ENCODE data around the gene NCKAP1. TPM values are rescaled to one million over a fixed set of nuclear protein-coding genes. Genes with fewer than 3 reads are reported as not detected.

Gene NCKAP1
- total RNA-seq, 4 donors from 2014 or later: 33.8 to 96.5 (median 77.4) TPM

DNA sequence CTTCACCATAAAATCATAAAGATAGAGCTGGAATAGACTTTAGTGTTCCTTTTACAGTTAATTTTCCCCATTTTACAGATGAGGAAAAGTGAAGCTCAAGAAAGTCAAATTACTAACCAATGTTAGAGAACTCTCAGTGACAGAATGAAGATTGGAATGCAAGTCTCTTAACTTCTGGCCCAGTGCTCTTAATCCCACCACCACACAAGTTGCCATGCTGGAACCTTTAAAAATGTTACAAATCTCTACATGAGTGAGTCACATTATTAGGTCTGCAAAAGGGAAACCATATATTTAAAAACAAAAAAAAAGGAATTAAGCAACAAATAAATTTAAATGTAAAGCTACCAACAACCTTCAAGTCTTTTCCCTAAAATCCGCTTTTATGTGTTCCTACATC is 3.5 kb downstream of the NCKAP1 start:
- Histone ChIP-seq H3K27me3 (no peaks in the 10 kb centered on the region), H3K4me3 (no peak overlapping the region), H3K4me1 (peaks cover 0 to 48% (median 12%) of the 10 kb centered on the region in 4 donors), H3K9me3 (peaks cover 0 to 6% (median 0%) of the 10 kb centered on the region in 4 donors), H3K36me3 (no peaks in the 10 kb centered on the region), H3K27ac (no peak overlapping the region)
- DNase-seq: no peak
- TF ChIP-seq, protein P1, sequence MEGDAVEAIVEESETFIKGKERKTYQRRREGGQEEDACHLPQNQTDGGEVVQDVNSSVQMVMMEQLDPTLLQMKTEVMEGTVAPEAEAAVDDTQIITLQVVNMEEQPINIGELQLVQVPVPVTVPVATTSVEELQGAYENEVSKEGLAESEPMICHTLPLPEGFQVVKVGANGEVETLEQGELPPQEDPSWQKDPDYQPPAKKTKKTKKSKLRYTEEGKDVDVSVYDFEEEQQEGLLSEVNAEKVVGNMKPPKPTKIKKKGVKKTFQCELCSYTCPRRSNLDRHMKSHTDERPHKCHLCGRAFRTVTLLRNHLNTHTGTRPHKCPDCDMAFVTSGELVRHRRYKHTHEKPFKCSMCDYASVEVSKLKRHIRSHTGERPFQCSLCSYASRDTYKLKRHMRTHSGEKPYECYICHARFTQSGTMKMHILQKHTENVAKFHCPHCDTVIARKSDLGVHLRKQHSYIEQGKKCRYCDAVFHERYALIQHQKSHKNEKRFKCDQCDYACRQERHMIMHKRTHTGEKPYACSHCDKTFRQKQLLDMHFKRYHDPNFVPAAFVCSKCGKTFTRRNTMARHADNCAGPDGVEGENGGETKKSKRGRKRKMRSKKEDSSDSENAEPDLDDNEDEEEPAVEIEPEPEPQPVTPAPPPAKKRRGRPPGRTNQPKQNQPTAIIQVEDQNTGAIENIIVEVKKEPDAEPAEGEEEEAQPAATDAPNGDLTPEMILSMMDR (IDR thresholded peaks at IDR 0.05): no peak
- TF ChIP-seq POLR2A (IDR thresholded peaks at IDR 0.05): no peak

DNA sequence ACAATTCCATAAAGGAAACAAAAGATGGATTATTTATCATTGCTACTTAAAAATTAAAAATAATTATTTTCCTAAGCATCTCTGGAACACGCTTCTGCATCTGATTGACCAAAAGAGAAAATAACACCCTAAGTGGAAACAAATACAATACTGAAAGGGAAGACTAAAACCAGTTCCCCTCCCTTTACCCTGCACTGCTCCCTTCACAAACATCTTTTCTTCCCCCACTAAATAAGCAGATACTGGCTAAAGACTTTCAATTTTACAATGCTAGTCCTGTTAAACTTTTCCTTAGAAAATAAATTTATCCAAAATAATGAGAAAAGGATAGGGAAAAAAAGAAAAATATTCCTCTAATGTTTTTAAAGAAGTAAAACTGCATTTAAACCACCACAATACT is 4.3 kb downstream of the NCKAP1 start:
- peaks cover 0 to 45% (median 10%) of the 10 kb centered on the region in 4 donors for H3K4me1 ChIP-seq

DNA sequence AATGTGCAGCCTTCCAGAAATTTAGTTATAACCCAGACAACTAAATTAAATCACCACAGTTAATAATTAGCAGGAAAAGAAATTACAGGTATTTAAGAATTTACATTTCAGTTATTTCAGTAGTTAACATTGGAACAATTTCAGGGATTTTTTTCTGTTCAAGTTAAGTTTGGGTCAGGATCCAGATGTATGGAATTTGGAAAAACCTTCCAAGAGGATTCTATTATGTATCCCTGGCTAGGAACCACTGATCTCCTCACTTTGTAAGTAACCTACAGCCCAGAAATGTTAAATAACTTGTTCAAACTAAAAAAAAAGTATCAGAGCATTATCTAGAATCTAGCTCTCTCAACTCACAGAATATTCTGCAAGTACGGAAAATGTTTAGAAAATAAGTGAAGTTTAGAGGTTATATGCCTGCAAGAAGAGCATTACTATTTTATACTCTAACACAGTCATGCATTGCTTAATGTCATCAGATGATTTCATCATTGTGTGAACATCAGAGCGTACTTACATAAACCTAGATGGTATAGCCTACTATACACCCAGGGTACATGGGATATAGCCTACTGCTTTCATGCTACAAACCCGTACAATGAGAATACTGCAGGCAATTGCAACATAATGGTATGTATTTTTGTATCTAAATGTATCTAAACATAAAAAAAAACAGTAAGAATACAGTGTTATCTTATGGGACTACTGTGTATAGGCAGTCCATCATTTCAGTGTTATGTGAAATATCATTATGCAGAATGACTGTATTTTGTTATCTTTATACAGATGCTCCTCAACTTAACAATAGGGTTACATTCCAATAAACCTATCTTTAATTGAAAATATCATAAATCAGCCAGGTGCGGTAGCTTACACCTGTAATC is 6.1 kb downstream of the NCKAP1 start:
- Histone ChIP-seq H3K36me3 (no peaks in the 10 kb centered on the region), H3K27me3 (no peaks in the 10 kb centered on the region), H3K4me3 (no peak overlapping the region), H3K27ac (no peak overlapping the region), H3K9me3 (no peaks in the 10 kb centered on the region), H3K4me1 (peaks cover 0 to 45% (median 0%) of the 10 kb centered on the region in 4 donors)
- TF ChIP-seq, protein P1 (IDR thresholded peaks at IDR 0.05): no peak
- TF ChIP-seq POLR2A (IDR thresholded peaks at IDR 0.05): no peak
- no peak for DNase-seq

More for the DNA sequence above, 4.3 kb downstream of the NCKAP1 start:
- no peak for TF ChIP-seq POLR2A (IDR thresholded peaks at IDR 0.05)
- TF ChIP-seq, protein P1 (IDR thresholded peaks at IDR 0.05): no peak
- DNase-seq: no peak
- Histone ChIP-seq H3K27me3 (no peaks in the 10 kb centered on the region), H3K4me3 (no peak overlapping the region), H3K36me3 (no peaks in the 10 kb centered on the region), H3K9me3 (peaks cover 0 to 6% (median 0%) of the 10 kb centered on the region in 4 donors), H3K27ac (no peak overlapping the region)

DNA sequence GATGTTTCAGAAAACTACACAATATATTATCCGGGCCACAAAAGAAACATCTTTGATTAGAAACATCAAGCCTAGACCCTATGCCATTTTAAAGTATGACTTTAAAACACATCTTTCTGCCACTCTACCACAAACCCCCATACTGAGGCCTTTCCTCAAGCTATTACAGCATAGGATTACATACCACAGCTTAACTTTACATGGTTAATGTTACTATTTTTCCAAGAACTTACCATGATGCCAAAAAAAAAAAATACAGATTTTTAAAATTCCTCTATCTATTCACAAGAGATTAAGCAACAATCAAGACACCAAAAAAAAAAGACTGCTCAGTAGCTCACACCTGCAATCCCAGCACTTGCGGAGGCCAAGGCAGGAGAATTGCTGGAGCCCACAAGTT is 9.0 kb downstream of the NCKAP1 start:
- H3K27me3 ChIP-seq: no peaks in the 10 kb centered on the region
- DNase-seq: no peak
- no peaks in the 10 kb centered on the region for H3K36me3 ChIP-seq
- peaks cover 0 to 24% (median 0%) of the 10 kb centered on the region in 4 donors for H3K4me1 ChIP-seq
- H3K9me3 ChIP-seq: no peaks in the 10 kb centered on the region
- H3K4me3 ChIP-seq: no peak overlapping the region
- TF ChIP-seq, protein P1 (IDR thresholded peaks at IDR 0.05): no peak
- TF ChIP-seq POLR2A (IDR thresholded peaks at IDR 0.05): no peak
- no peak overlapping the region for H3K27ac ChIP-seq

DNA sequence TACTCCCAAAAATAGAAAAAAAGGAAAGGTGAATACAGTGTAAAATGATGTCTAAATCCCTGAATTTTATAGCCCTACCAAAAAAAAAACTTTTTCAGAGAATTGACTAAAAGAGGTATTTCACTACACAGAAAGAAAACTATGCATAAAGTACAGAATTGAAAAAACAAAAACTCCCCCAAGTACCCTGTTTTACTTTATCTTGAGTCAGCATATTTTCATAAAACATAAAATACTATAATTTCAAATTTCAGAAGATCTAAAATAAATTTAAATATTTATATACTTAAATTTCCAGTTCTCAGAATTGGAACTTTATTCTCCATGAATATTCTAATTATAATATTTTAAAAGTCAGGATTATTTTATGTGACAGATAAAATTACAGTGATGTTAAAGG is 10.1 kb downstream of the NCKAP1 start:
- H3K9me3 ChIP-seq: no peaks in the 10 kb centered on the region
- no peak for DNase-seq
- no peak for TF ChIP-seq POLR2A (IDR thresholded peaks at IDR 0.05)
- TF ChIP-seq, protein P1 (IDR thresholded peaks at IDR 0.05): no peak
- H3K4me1 ChIP-seq: peaks cover 0 to 18% (median 0%) of the 10 kb centered on the region in 4 donors
- H3K4me3 ChIP-seq: no peak overlapping the region
- H3K36me3 ChIP-seq: no peaks in the 10 kb centered on the region
- no peak overlapping the region for H3K27ac ChIP-seq
- H3K27me3 ChIP-seq: no peaks in the 10 kb centered on the region

All from Peyer's patch (tissue), 4 donors.